Progenitor cell of endocrine pancreas (in vitro differentiated cells): ENCODE data around the gene REST. TPM values are rescaled to one million over a fixed set of nuclear protein-coding genes. Genes with fewer than 3 reads are reported as not detected.
"Not testable (repeated sequence)": the region's sequence is repeated elsewhere in the genome, so short reads cannot be mapped to it uniquely, and the experiment has no call there.

Source experiments
- DNase-seq: peaks from one replicate; pipeline ENCODE4 v3.0.0; 2021; ENCODE audit warnings: low spot score; ENCODE audit not compliant: unreplicated experiment
- H3K27ac Mint-ChIP-seq: 2 replicates; pipeline ENCODE4 v1.8.0; 2021; ENCODE audit warnings: mild to moderate bottlenecking, moderate library complexity, mixed read lengths
- H3K27me3 Mint-ChIP-seq: 2 replicates; pipeline ENCODE4 v1.8.0; 2021; ENCODE audit warnings: mixed read lengths
- H3K36me3 Mint-ChIP-seq: 2 replicates; pipeline ENCODE4 v1.8.0; 2022; ENCODE audit warnings: mixed read lengths; ENCODE audit not compliant: insufficient read depth
- H3K4me1 Mint-ChIP-seq: 2 replicates; pipeline ENCODE4 v1.8.0; 2021; ENCODE audit warnings: low read depth, mixed read lengths
- H3K4me3 Mint-ChIP-seq: 2 replicates; pipeline ENCODE4 v1.8.0; 2021; ENCODE audit warnings: low read depth, mild to moderate bottlenecking, moderate library complexity, mixed read lengths
- H3K9me3 Mint-ChIP-seq: 2 replicates; pipeline ENCODE4 v1.8.0; 2021; ENCODE audit warnings: low read depth, mixed read lengths
- total RNA-seq: library from RNA; stranded (reverse); gene quantifications from 2 replicates; pipeline ENCODE4 v1.2.1, GENCODE V29; 2021
- TF ChIP-seq, protein P1 (sequence below): fragments of 200-600 bp; sonication (generic); IDR thresholded peaks from one replicate; pipeline ENCODE4 v1.5.0; 2021; ENCODE audit warnings: antibody characterized with exemption, mild to moderate bottlenecking; ENCODE audit not compliant: unreplicated experiment

The REST gene
- total RNA-seq, 1 donor from 2014 or later, result 95.7 TPM

DNA sequence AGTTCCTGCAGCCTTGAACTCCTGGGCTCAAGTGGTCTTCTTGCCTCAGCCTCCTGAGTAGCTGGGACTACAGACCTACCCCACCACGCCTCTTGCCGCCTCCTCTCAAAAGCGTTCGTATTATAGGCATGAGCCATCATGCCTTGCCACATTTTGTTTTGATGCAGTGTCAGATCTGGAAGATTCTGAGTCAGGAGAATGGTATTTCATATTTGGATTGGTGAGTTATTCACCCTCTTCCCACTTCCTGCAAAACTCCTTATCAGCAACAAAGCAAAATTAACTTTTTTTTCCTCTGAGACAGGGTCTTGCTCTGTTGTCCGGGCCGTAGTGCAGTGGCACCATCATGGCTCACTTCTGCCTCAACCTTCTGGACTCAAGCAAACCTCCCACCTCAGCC, 29.6 kb downstream of the REST start:
- no peaks in the 10 kb centered on the region for H3K27me3 Mint-ChIP-seq
- H3K36me3 Mint-ChIP-seq, result peaks cover 15% of the 10 kb centered on the region
- no peaks in the 10 kb centered on the region for H3K9me3 Mint-ChIP-seq
- TF ChIP-seq, protein P1, sequence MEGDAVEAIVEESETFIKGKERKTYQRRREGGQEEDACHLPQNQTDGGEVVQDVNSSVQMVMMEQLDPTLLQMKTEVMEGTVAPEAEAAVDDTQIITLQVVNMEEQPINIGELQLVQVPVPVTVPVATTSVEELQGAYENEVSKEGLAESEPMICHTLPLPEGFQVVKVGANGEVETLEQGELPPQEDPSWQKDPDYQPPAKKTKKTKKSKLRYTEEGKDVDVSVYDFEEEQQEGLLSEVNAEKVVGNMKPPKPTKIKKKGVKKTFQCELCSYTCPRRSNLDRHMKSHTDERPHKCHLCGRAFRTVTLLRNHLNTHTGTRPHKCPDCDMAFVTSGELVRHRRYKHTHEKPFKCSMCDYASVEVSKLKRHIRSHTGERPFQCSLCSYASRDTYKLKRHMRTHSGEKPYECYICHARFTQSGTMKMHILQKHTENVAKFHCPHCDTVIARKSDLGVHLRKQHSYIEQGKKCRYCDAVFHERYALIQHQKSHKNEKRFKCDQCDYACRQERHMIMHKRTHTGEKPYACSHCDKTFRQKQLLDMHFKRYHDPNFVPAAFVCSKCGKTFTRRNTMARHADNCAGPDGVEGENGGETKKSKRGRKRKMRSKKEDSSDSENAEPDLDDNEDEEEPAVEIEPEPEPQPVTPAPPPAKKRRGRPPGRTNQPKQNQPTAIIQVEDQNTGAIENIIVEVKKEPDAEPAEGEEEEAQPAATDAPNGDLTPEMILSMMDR, result no peak
- peaks cover 3% of the 10 kb centered on the region for H3K4me1 Mint-ChIP-seq
- no peak overlapping the region for H3K4me3 Mint-ChIP-seq
- no peak overlapping the region for H3K27ac Mint-ChIP-seq
- no peak for DNase-seq

DNA sequence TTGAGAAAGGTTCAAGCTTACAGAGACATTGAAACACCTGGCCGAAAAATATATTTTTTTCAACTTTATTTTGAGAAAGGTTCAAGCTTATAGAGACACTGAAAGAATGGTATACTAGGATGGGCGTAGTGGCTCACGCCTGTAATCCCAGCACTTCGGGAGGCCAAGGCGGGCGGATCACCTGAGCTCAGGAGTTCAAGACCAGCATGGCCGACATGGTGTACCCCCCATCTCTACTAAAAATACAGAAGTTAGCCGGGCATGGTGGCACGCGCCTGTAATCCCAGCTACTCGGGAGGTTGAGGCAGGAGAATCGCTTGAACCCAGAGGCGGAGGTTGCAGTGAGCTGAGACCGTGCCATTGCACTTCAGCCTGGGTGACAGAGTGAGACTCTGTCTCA, 32.1 kb downstream of the REST start:
- not testable (repeated sequence) for H3K4me3 Mint-ChIP-seq, DNase-seq, H3K9me3 Mint-ChIP-seq, H3K27me3 Mint-ChIP-seq, H3K4me1 Mint-ChIP-seq, H3K27ac Mint-ChIP-seq
- H3K36me3 Mint-ChIP-seq, result peaks cover 12% of the 10 kb centered on the region

DNA sequence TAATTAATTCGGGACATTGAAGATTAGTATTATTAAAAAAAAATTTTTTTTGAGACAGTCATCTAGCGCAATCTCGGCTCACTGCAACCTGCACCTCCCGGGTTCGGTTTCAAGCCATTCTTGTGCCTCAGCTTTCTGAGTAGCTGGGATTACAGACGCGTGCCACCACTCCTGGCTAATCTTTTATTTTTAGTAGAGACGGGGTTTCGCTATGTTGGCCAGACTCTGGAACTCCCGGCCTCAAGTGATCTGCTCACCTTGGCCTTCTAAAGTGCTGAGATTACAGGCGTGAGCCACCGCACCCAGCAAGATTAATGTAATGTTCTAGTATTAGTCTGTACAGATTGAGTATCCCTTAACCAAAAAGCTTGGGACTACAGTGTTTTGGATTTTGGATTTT, 32.7 kb downstream of the REST start:
- no peak for DNase-seq
- TF ChIP-seq, protein P1, result no peak
- Mint-ChIP-seq H3K4me3 (no peak overlapping the region), H3K27ac (no peak overlapping the region), H3K4me1 (no peaks in the 10 kb centered on the region), H3K9me3 (no peaks in the 10 kb centered on the region), H3K36me3 (peaks cover 12% of the 10 kb centered on the region), H3K27me3 (no peaks in the 10 kb centered on the region)

DNA sequence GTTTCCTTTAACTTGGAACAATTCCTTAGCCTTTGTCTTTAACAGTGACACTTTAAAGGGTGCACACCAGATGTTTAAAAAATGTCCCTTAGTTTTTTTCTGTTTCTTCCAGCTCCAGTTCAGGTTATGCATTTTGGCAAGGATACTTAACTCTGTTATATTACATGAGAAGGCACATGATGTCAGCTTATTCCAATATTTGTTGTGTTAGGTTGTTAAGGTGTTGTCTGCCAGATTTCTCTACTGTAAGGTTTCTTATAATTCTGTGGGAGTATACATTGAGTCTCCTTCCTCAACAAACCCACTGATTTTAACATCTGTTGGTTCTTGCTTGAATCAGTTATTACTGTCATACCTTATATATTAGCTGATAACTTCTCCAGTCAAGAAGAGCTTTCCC, 33.3 kb downstream of the REST start:
- no peaks in the 10 kb centered on the region for H3K4me1 Mint-ChIP-seq
- H3K27me3 Mint-ChIP-seq, result no peaks in the 10 kb centered on the region
- TF ChIP-seq, protein P1, result no peak
- H3K9me3 Mint-ChIP-seq, result no peaks in the 10 kb centered on the region
- H3K27ac Mint-ChIP-seq, result no peak overlapping the region
- no peak overlapping the region for H3K4me3 Mint-ChIP-seq
- peaks cover 12% of the 10 kb centered on the region for H3K36me3 Mint-ChIP-seq
- no peak for DNase-seq

DNA sequence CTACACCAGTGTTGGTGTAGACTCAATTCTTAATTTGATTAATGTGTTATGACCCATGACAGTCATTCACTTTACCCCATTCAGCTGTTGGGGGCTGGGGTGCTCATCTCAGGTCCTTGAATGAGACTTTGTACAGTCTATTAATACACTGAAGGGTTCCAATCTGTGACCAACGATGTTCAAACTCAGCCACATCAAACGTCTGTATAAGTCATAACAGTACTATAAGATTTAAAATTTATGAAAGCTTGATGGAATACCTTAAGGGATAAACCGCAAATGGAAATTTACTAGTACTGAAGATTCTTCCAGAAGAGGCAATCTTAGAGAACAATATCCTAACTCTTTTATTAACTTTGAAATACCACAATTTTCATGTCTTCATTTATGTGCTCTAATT, 33.7 kb downstream of the REST start:
- no peak for DNase-seq
- Mint-ChIP-seq H3K36me3 (peaks cover 12% of the 10 kb centered on the region), H3K27me3 (no peaks in the 10 kb centered on the region), H3K27ac (no peak overlapping the region), H3K4me1 (no peaks in the 10 kb centered on the region), H3K9me3 (no peaks in the 10 kb centered on the region), H3K4me3 (no peak overlapping the region)
- TF ChIP-seq, protein P1, result no peak

DNA sequence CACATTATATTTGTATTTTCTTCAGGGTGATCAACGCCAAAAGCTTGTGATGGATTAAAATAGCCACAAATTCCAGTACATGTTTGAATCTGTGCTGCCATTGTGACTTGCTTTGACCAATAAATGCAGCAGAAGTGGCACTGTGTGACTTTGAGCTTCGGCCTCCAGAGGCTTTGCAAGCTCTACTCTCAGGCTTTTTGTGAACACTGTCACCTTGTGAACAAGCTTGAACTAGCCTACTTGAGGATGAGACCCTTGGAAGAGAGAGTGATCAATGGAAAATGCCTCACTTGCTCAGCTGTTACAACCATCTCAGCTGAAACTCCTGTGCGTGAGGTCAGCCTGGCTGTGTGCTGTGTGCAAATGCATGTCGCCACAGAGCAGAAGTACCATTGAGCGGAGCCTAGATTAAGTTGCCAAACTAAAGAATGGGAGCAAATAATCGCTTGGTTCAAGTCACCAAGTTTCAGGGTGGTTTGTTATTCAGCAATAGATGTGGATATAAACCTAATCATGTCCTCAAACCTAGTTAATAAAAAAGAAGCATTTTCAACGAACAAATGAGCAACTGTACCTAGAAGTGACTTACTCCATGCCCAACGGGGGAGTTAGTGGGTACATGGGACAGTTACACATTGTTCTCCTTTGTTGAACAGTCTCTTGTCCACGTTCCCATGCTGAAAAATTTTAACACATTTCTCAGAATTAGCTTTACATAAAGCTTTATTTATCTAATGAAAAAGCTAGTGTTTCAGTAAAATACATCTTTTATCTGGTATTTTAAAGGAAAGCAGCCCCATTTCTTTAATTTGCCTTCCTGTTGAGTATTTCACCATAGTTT, 46.2 kb downstream of the REST start:
- peaks cover 2% of the 10 kb centered on the region for H3K4me1 Mint-ChIP-seq
- no peak overlapping the region for H3K27ac Mint-ChIP-seq
- H3K4me3 Mint-ChIP-seq, result no peak overlapping the region
- H3K9me3 Mint-ChIP-seq, result no peaks in the 10 kb centered on the region
- no peak for DNase-seq
- H3K36me3 Mint-ChIP-seq, result no peaks in the 10 kb centered on the region
- TF ChIP-seq, protein P1, result no peak
- H3K27me3 Mint-ChIP-seq, result no peaks in the 10 kb centered on the region
